Mammary epithelial cell (primary cell): ENCODE results near the gene PRPF18.

Source experiments
- CTCF ChIP-seq, 2 donors: IDR thresholded peaks in 1 of 2; conservative IDR thresholded peaks in 1 of 2; 2 replicates each; pipeline ENCODE4 v1.5.1; 2011 to 2012; ENCODE audit warnings: inconsistent platforms in 2 of 2, low read length in 2 of 2, mild to moderate bottlenecking in 2 of 2, control low read depth in 1 of 2, low read depth in 1 of 2; ENCODE audit not compliant: insufficient read depth in 1 of 2; ENCODE audit errors: extremely low read depth in 1 of 2
- EZH2 ChIP-seq: IDR thresholded peaks from 2 replicates; pipeline ENCODE4 v1.6.1; 2012; ENCODE audit warnings: low read length, inconsistent platforms, borderline replicate concordance

GRCh38 chr10:13573960-13574359, 12.8 kb upstream of the PRPF18 start:
- no peak for TF ChIP-seq CTCF (conservative IDR thresholded peaks at IDR 0.05 in 1 of 2, IDR thresholded peaks at IDR 0.05 in 1 of 2; ENCODE audit: extremely low read depth in 1 of 2, insufficient read depth in 1 of 2, low read depth in 1 of 2, low read length in 2 of 2)
- TF ChIP-seq EZH2: no peak
